HL-60 (cell line): ENCODE data around the gene CEP295NL.
"Not testable (repeated sequence)": the region's sequence is repeated elsewhere in the genome, so short reads cannot be mapped to it uniquely, and the experiment has no call there.

Source experiments
- DNase-seq, 2 experiments: peaks; one replicate each; pipeline ENCODE4 v3.0.0-alpha.2; 2010 to 2020; ENCODE audit warnings: low read depth in 1 of 2, low spot score in 1 of 2
- H3K27ac ChIP-seq: fragments of 250-450 bp; sonication (Bioruptor Pico); replicated peaks from 2 replicates; pipeline ENCODE4 v1.5.1; 2020; ENCODE audit warnings: mild to moderate bottlenecking, moderate library complexity
- H3K27me3 ChIP-seq: fragments of 250-450 bp; sonication (Bioruptor Pico); 2 replicates; pipeline ENCODE4 v1.5.1; 2021; ENCODE audit warnings: mild to moderate bottlenecking, moderate library complexity; ENCODE audit not compliant: insufficient read depth, poor library complexity, severe bottlenecking
- H3K4me3 ChIP-seq: replicated peaks from 2 replicates; pipeline ENCODE4 v1.5.1; 2011; ENCODE audit warnings: mild to moderate bottlenecking, control low read depth, low read length; ENCODE audit not compliant: insufficient read depth
- CTCF ChIP-seq: IDR thresholded peaks from one replicate; pipeline ENCODE4 v1.5.1; 2011; ENCODE audit warnings: low read length, control low read depth, inconsistent platforms; ENCODE audit not compliant: insufficient read depth
- GABPA ChIP-seq: IDR thresholded peaks from 2 replicates; pipeline ENCODE4 v1.6.1; 2012; ENCODE audit warnings: low read depth
- POLR2AphosphoS5 ChIP-seq: IDR thresholded peaks from 2 replicates; pipeline ENCODE4 v1.6.1; 2012; ENCODE audit warnings: low read depth
- REST ChIP-seq: IDR thresholded peaks from 2 replicates; pipeline ENCODE4 v1.6.1; 2012; ENCODE audit warnings: low read depth; ENCODE audit not compliant: insufficient replicate concordance
- SPI1 ChIP-seq: IDR thresholded peaks from 2 replicates; pipeline ENCODE4 v1.6.1; 2012; ENCODE audit warnings: low read depth, mild to moderate bottlenecking, borderline replicate concordance

The CEP295NL gene

GRCh38 chr17:78915872-78916632, 13.1 kb upstream of the CEP295NL start:
- DNase-seq: peak; percentile 92 to 93
- peak overlapping the region; percentile 96 for H3K27ac ChIP-seq
- TF ChIP-seq SPI1 (peak; percentile 83), REST (peak; percentile 67), GABPA (peak; percentile 48), CTCF (no peak), POLR2AphosphoS5 (peak; percentile 85)
- H3K27me3 ChIP-seq: no peaks in the 10 kb centered on the region
- peak overlapping the region; percentile 31 for H3K4me3 ChIP-seq

GRCh38 chr17:78913115-78913514, 10.1 kb upstream of the CEP295NL start:
- no peaks in the 10 kb centered on the region for H3K27me3 ChIP-seq
- H3K4me3 ChIP-seq: no peak overlapping the region
- TF ChIP-seq CTCF (no peak), POLR2AphosphoS5 (no peak), GABPA (no peak), SPI1 (no peak), REST (no peak)
- DNase-seq: no peak
- H3K27ac ChIP-seq: peak overlapping the region; percentile 41

- no peak for DNase-seq
- Histone ChIP-seq H3K4me3 (no peak overlapping the region), H3K27ac (peak overlapping the region; percentile 20), H3K27me3 (no peaks in the 10 kb centered on the region)
- TF ChIP-seq SPI1 (peak; percentile 27; the same call in 1 of the 2 replicates), POLR2AphosphoS5 (no peak)
Observed at GRCh38 chr17:78912082-78912481, 9.1 kb upstream of the CEP295NL start.

GRCh38 chr17:78911543-78911942, 8.5 kb upstream of the CEP295NL start:
- not testable (repeated sequence) for DNase-seq, H3K27me3 ChIP-seq, H3K4me3 ChIP-seq
- H3K27ac ChIP-seq: peak overlapping the region; percentile 42
